Measurements from ENCODE around the gene GINS1. TPM values are rescaled to one million over a fixed set of nuclear protein-coding genes. Genes with fewer than 3 reads are reported as not detected.

The GINS1 gene
- total and polyA plus RNA-seq, 2 donors (not counting 3 experiments of a cell fraction or from before 2014, with no cell fraction given): 8.2 to 26.3 TPM

DNA sequence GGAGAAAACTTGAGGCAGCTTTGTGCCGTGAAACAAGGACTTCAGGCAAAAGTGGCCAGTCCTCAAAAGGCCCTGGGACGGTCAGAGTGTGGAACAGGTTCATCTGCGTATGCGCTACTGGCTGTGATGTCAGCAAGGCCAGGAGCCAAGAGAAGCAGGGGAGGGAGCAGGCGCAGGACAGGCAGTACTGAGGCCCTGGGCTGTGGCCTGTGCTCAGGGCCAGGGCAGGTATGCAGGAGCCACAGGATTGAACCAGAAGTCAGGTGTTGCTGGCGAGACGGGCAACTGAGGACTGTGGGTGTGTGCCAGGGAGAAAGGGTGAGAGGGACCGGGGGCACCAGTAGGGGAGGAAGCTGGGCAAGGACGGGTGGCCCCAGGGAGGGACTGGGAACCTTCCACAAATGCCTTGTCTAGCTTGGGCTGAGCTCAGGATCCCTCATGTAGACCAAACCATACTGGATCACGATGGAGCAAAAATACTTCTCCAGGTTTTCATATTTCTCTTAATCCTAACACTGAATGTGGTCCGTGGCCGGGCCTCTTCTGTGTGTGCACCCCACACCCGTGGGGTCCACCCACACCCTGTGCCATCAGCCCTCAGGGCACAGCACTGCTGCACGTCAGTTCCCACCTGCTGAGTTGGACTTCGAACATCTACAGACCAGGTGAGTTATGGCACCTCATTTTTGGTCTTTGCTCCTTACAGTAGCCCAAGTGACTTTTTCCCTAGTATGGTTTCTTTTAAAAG lies 46.9 kb downstream of the GINS1 start:
- no peak overlapping the region for H3K4me2 ChIP-seq (ENCODE audit: insufficient read depth, low read length)
- dilution Hi-C loops (cut with MboI; ENCODE audit: extremely low pct_ligation_motif_present, low sequenced_read_pairs): no loop called here
- H3K4me1 ChIP-seq (ENCODE audit: control insufficient read depth, extremely low read depth, insufficient read depth, low read length): no peaks in the 10 kb centered on the region
- no TSS peak for BruUV-seq (replicated peaks)
- no peak overlapping the region for H2AFZ ChIP-seq (ENCODE audit: low read depth, low read length)
- intact Hi-C loops (cut with micrococcal nuclease): no loop called here
- POLR2A ChIA-PET: no interaction called here
- H3K9ac ChIP-seq (replicated peaks; ENCODE audit: extremely low read depth, insufficient read depth, low read length): no peak overlapping the region
- H3K36me3 ChIP-seq (ENCODE audit: control insufficient read depth in 2 of 2, extremely low read depth in 1 of 2, insufficient read depth in 2 of 2, low read length in 2 of 2): peaks cover 3 to 16% of the 10 kb centered on the region in 2 experiments
- no peaks in the 10 kb centered on the region for H3K27me3 ChIP-seq (ENCODE audit: control insufficient read depth in 2 of 2, insufficient read depth in 2 of 2, low read length in 2 of 2)
- H3K9me1 ChIP-seq (replicated peaks; ENCODE audit: control insufficient read depth, extremely low read depth, insufficient read depth, low read length): no peaks in the 10 kb centered on the region
- CTCF ChIA-PET: no interaction called here
- no peak overlapping the region for H3K4me3 ChIP-seq (replicated peaks in 1 of 3; ENCODE audit: insufficient read depth in 1 of 3, low read depth in 1 of 3, low read length in 3 of 3)
- H3K79me2 ChIP-seq (ENCODE audit: control insufficient read depth, insufficient read depth, low read length): no peaks in the 10 kb centered on the region
- H4K20me1 ChIP-seq (replicated peaks; ENCODE audit: control insufficient read depth, extremely low read depth, insufficient read depth, low read length): no peaks in the 10 kb centered on the region
- H3K27ac ChIP-seq (ENCODE audit: insufficient read depth, low read depth, low read length): no peak overlapping the region
- TF ChIP-seq POLR2A (IDR thresholded peaks at IDR 0.05; ENCODE audit: low read depth, low read length) (no peak), POLR2AphosphoS5 (IDR thresholded peaks at IDR 0.05; ENCODE audit: insufficient read depth, low read depth, low read length) (no peak), MYC (IDR thresholded peaks at IDR 0.05; ENCODE audit: low read depth, low read length) (no peak), EZH2 (IDR thresholded peaks at IDR 0.05; ENCODE audit: borderline replicate concordance, low read depth, low read length, severe bottlenecking) (no peak), GATA2 (IDR thresholded peaks at IDR 0.05; ENCODE audit: insufficient read depth, insufficient read length, low read depth, low read length) (no peak), FOS (IDR thresholded peaks at IDR 0.05; ENCODE audit: borderline replicate concordance, insufficient read depth, low read length) (no peak), JUN (IDR thresholded peaks at IDR 0.05; ENCODE audit: borderline replicate concordance, insufficient read depth, insufficient read length, low read depth) (no peak)
- TF ChIP-seq, protein P1, sequence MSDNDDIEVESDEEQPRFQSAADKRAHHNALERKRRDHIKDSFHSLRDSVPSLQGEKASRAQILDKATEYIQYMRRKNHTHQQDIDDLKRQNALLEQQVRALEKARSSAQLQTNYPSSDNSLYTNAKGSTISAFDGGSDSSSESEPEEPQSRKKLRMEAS (IDR thresholded peaks at IDR 0.05; ENCODE audit: insufficient read depth, insufficient read length): no peak
- no peak for DNase-seq (ENCODE audit: low read depth, low spot score)
- no peak for FAIRE-seq
- no peaks in the 10 kb centered on the region for H3K9me3 ChIP-seq (replicated peaks; ENCODE audit: control insufficient read depth, insufficient read depth, low read length)

All from endothelial cell of umbilical vein (primary cell).